ENCODE measurements around the gene KMO.

GRCh38 chr1:241622669-241623068 is 90.5 kb downstream of the KMO start:
- TF ChIP-seq ELF4 (IDR thresholded peaks at IDR 0.05) (no peak), BHLHE40 (IDR thresholded peaks at IDR 0.05; ENCODE audit: borderline replicate concordance) (no peak), FOXK2 (IDR thresholded peaks at IDR 0.05) (no peak), SP1 (IDR thresholded peaks at IDR 0.05) (no peak)
